GM06990 (cell line): ENCODE data around the gene TK1.

Experiments
- DNase-seq: peaks from one replicate; pipeline ENCODE4 v3.0.0-alpha.2; 2011; ENCODE audit not compliant: insufficient read length; ENCODE audit errors: extremely low read depth
- H3K27me3 ChIP-seq: replicated peaks from 2 replicates; pipeline ENCODE4 v1.6.0; 2011; ENCODE audit warnings: low read length; ENCODE audit not compliant: control insufficient read depth, insufficient read depth
- H3K36me3 ChIP-seq: 2 replicates; pipeline ENCODE4 v1.5.1; 2011; ENCODE audit warnings: low read length; ENCODE audit not compliant: control insufficient read depth, insufficient read depth
- H3K4me3 ChIP-seq: replicated peaks from 2 replicates; pipeline ENCODE4 v1.5.1; 2011; ENCODE audit warnings: low read depth, mild to moderate bottlenecking, control low read depth, low read length
- CTCF ChIP-seq: IDR thresholded peaks from 2 replicates; pipeline ENCODE4 v1.5.1; 2011; ENCODE audit warnings: low read length, control low read depth, mild to moderate bottlenecking, inconsistent platforms; ENCODE audit not compliant: insufficient read depth, poor library complexity, severe bottlenecking

The TK1 gene

GRCh38 chr17:78226759-78227454, 40.1 kb upstream of the TK1 start:
- no peak overlapping the region for H3K4me3 ChIP-seq
- H3K36me3 ChIP-seq = peaks cover 5% of the 10 kb centered on the region
- no peak for TF ChIP-seq CTCF
- H3K27me3 ChIP-seq = peaks cover 2% of the 10 kb centered on the region; the same call in 1 of the 2 replicates
- DNase-seq = no peak

- no peak for TF ChIP-seq CTCF
- Histone ChIP-seq H3K4me3 (no peak overlapping the region), H3K27me3 (peaks cover 2% of the 10 kb centered on the region; the same call in 1 of the 2 replicates), H3K36me3 (peaks cover 5% of the 10 kb centered on the region)
- DNase-seq = no peak
These were observed 39.4 kb upstream of the TK1 start for GRCh38 chr17:78226055-78226758.

GRCh38 chr17:78225088-78225865, 38.4 kb upstream of the TK1 start:
- DNase-seq = no peak
- Histone ChIP-seq H3K36me3 (peaks cover 6% of the 10 kb centered on the region), H3K4me3 (no peak overlapping the region), H3K27me3 (no peaks in the 10 kb centered on the region)
- no peak for TF ChIP-seq CTCF

- TF ChIP-seq CTCF = no peak
- Histone ChIP-seq H3K4me3 (no peak overlapping the region), H3K36me3 (peaks cover 10% of the 10 kb centered on the region), H3K27me3 (no peaks in the 10 kb centered on the region)
- DNase-seq = no peak
These were observed 37.6 kb upstream of the TK1 start for GRCh38 chr17:78224231-78225087.

GRCh38 chr17:78223765-78224164, 36.9 kb upstream of the TK1 start:
- no peak overlapping the region for H3K4me3 ChIP-seq
- H3K27me3 ChIP-seq = no peaks in the 10 kb centered on the region
- DNase-seq = no peak
- no peak for TF ChIP-seq CTCF
- H3K36me3 ChIP-seq = peaks cover 12% of the 10 kb centered on the region
